ENCODE results near the gene TMEM250. TPM values are rescaled to one million over a fixed set of nuclear protein-coding genes. Genes with fewer than 3 reads are reported as not detected.

Gene TMEM250
- total and polyA plus RNA-seq, 2 of the 4 experiments (the other 2 are of a cell fraction) = 14.0 to 17.5 TPM

GRCh38 chr9:136117291-136117915, 1.3 kb downstream of the TMEM250 start:
- Histone ChIP-seq H3K27me3 (ENCODE audit: control insufficient read depth, insufficient read depth, low read length) (no peaks in the 10 kb centered on the region), H4K20me1 (ENCODE audit: insufficient read depth, low read length) (no peaks in the 10 kb centered on the region; the same call in 1 of the 2 replicates), H3K27ac (ENCODE audit: insufficient read depth, low read length) (peak overlapping the region; percentile 74), H2BK15ac (ENCODE audit: low read depth, low read length) (no peak overlapping the region), H2AK5ac (ENCODE audit: low read depth, low read length) (peak overlapping the region; percentile 64), H3K56ac (ENCODE audit: extremely low read depth, insufficient read depth, low read length) (peak overlapping the region; percentile 33), H2BK5ac (ENCODE audit: low read depth, low read length, poor library complexity, severe bottlenecking) (peak overlapping the region; percentile 80), H3K4me3 (ENCODE audit: insufficient read depth, low read depth, low read length) (peak overlapping the region; percentile 64), H2BK20ac (ENCODE audit: low read depth, low read length) (no peak overlapping the region), H2AK9ac (replicated peaks; ENCODE audit: low read depth, low read length, poor library complexity) (peak overlapping the region; percentile 97), H3K4me1 (ENCODE audit: control insufficient read depth, insufficient read depth, low read length) (peaks cover 11% of the 10 kb centered on the region), H3K79me1 (ENCODE audit: low read depth in 1 of 2, low read length in 2 of 2) (peaks cover 5 to 42% of the 10 kb centered on the region in 2 experiments; a peak in 3 of 4 replicates), H3K4me2 (ENCODE audit: low read depth, low read length) (peak overlapping the region; percentile 95), H3K9me1 (ENCODE audit: insufficient read depth, low read length) (peaks cover 7% of the 10 kb centered on the region; the same call in 1 of the 2 replicates), H2BK120ac (ENCODE audit: low read depth, low read length) (no peak overlapping the region), H4K5ac (ENCODE audit: low read depth, low read length) (peak overlapping the region; percentile 12), H4K8ac (ENCODE audit: low read depth in 2 of 2, low read length in 2 of 2) (peak overlapping the region; percentile 37 to 68; a peak in 2 of 4 replicates), H3K4ac (ENCODE audit: low read depth, low read length) (peak overlapping the region; percentile 78), H3K14ac (replicated peaks; ENCODE audit: low read depth, low read length) (peak overlapping the region; percentile 79; the same call in 1 of the 2 replicates), H3K18ac (ENCODE audit: low read depth, low read length) (no peak overlapping the region), H2AFZ (replicated peaks; ENCODE audit: low read length, poor library complexity) (peak overlapping the region; percentile 97), H3K23ac (ENCODE audit: low read depth, low read length) (peak overlapping the region; percentile 92), H3K9me3 (ENCODE audit: control insufficient read depth, insufficient read depth, low read length) (no peaks in the 10 kb centered on the region), H3K36me3 (ENCODE audit: control insufficient read depth, insufficient read depth, low read length) (peaks cover 15% of the 10 kb centered on the region; the same call in 1 of the 2 replicates), H3K9ac (ENCODE audit: low read depth, low read length) (peak overlapping the region; percentile 88), H4K91ac (ENCODE audit: insufficient read depth, low read depth, low read length) (peak overlapping the region; percentile 55)
- in situ Hi-C loops (cut with MboI; ENCODE audit: low sequenced_read_pairs) (no loop called here), dilution Hi-C loops (cut with HindIII; ENCODE audit: low sequenced_read_pairs, unreplicated experiment) (no loop called here), intact Hi-C loops (cut with micrococcal nuclease) (no loop called here)
- ChIA-PET POLR2A (ENCODE audit: unreplicated experiment) (no interaction called here), CTCF (no interaction called here)
- DNase-seq = no peak
- no peak for TF ChIP-seq FOS (IDR thresholded peaks at IDR 0.05; ENCODE audit: low read depth, low read length)
- no peak for TF ChIP-seq NFE2L2 (IDR thresholded peaks at IDR 0.05; ENCODE audit: low read depth, low read length)
- TF ChIP-seq MXI1 (IDR thresholded peaks at IDR 0.05; ENCODE audit: borderline replicate concordance, low read depth, low read length) = no peak
- no peak for TF ChIP-seq CEBPB (IDR thresholded peaks at IDR 0.05; ENCODE audit: low read depth, low read length)
- TF ChIP-seq MAFK (IDR thresholded peaks at IDR 0.05; ENCODE audit: low read depth, low read length) = no peak
- TF ChIP-seq POLR2A (IDR thresholded peaks at IDR 0.05; ENCODE audit: low read depth, low read length) = no peak
- no peak for TF ChIP-seq ELK1 (IDR thresholded peaks at IDR 0.05; ENCODE audit: borderline replicate concordance, low read depth, low read length)
- no peak for TF ChIP-seq RFX5 (IDR thresholded peaks at IDR 0.05; ENCODE audit: low read depth, low read length)
- no peak for TF ChIP-seq CTCF (conservative IDR thresholded peaks at IDR 0.05; ENCODE audit: low read depth, low read length)
- no peak for TF ChIP-seq BHLHE40 (IDR thresholded peaks at IDR 0.05; ENCODE audit: low read depth, low read length)
- TF ChIP-seq SMC3 (IDR thresholded peaks at IDR 0.05; ENCODE audit: low read depth, low read length) = no peak
- TF ChIP-seq MAZ (IDR thresholded peaks at IDR 0.05; ENCODE audit: borderline replicate concordance, low read depth, low read length) = no peak
- no peak for TF ChIP-seq USF2 (IDR thresholded peaks at IDR 0.05; ENCODE audit: low read depth, low read length)
- 71% methylated on average over 10 of the region's 23 CpGs; no CpG with 5 or more reads in 1 of the 2 experiments for WGBS, 2 experiments (ENCODE audit: extremely low coverage in 2 of 2, insufficient read length in 1 of 2)
- no peak for ATAC-seq (ENCODE audit: low read depth)
- no TSS peak for BruUV-seq (replicated peaks)

Measured in IMR-90 (cell line).